Measurements from ENCODE around the gene PPP2R1B.

The PPP2R1B gene

DNA sequence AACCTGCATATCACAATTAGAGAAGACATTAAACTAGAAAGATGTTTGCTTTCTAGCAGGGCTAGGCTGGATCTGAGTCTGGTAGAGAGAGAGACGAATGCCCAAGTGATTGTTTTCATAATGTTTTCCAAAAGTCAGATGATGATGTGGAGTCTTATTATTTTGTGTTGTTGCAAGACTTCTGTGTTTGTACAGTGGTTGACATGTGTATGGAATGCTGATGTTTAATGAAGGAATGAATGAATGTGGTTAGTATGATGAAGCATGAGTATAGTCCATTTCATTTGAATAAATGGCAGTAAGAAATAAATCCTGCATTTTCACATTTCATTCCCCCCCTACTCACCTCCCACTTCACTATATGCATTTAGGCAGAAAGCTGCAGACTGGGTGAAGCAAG is 69.6 kb downstream of the PPP2R1B start:
- TF ChIP-seq, protein P1, sequence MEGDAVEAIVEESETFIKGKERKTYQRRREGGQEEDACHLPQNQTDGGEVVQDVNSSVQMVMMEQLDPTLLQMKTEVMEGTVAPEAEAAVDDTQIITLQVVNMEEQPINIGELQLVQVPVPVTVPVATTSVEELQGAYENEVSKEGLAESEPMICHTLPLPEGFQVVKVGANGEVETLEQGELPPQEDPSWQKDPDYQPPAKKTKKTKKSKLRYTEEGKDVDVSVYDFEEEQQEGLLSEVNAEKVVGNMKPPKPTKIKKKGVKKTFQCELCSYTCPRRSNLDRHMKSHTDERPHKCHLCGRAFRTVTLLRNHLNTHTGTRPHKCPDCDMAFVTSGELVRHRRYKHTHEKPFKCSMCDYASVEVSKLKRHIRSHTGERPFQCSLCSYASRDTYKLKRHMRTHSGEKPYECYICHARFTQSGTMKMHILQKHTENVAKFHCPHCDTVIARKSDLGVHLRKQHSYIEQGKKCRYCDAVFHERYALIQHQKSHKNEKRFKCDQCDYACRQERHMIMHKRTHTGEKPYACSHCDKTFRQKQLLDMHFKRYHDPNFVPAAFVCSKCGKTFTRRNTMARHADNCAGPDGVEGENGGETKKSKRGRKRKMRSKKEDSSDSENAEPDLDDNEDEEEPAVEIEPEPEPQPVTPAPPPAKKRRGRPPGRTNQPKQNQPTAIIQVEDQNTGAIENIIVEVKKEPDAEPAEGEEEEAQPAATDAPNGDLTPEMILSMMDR (IDR thresholded peaks at IDR 0.05; ENCODE audit: poor library complexity, severe bottlenecking): no peak
- Histone ChIP-seq H3K27me3 (ENCODE audit: insufficient read depth, poor library complexity, severe bottlenecking) (no peaks in the 10 kb centered on the region), H3K36me3 (ENCODE audit: low read depth) (0 out of 2 replicates have a peak, but pooled peaks cover 4% of the 10 kb centered on the region), H3K4me3 (ENCODE audit: severe bottlenecking) (no peak overlapping the region), H3K27ac (ENCODE audit: poor library complexity, severe bottlenecking) (no peak overlapping the region), H3K4me1 (ENCODE audit: insufficient read depth, poor library complexity, severe bottlenecking) (no peaks in the 10 kb centered on the region), H3K9me3 (ENCODE audit: severe bottlenecking) (no peaks in the 10 kb centered on the region)
- no peak for ATAC-seq (ENCODE audit: low read depth)
- DNase-seq (ENCODE audit: low spot score): no peak

DNA sequence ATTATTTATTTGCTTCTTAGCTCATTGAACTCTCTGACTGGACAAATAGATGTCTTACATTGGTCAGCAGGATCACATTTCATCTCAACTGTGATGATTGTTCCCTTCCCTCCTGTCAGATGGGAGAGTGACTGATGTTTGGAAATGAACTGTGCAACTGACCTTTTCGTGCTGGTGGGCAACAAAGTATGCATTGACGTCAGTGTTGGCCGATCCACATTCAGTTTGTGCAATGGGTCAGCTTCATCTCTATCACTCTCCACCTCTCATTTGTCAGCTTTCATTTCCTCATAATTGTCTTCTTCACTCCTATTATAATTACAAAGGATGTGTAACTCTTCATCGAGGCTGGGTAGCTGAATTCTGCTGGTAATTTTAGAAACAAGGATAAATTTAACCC is 71.3 kb downstream of the PPP2R1B start:
- DNase-seq (ENCODE audit: low spot score): no peak

DNA sequence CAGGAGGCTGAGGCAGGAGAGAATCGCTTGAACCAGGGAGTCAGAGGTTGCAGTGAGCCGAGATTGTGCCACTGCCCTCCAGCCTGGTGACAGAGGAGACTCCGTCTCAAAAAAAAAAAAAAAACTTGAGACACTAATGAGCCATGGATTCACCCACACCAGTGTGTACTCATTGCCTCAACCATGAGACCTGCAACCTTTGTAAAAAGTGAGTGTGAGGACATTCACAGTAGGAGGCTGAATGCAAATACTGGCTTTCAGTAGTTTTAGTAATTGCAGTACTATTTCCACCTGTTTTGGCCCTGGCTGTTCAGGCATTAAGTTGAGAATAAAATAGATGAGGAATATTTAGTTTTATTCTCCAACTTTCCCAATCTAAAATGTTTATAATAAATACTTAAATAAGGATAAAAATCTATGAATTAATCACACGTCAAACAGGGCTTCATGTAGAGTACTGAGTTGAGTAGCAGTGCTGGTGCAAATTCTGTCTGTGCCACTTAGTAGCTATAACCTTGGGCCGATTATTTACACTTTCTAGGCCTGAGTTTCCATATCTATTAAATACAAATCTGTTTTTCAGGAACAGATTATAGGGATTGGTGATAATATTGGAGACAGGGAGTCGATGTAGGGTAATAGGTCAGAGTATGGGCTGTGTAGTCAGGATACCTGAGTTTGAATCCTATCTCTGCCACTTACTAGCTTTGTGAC is 72.8 kb downstream of the PPP2R1B start:
- no peaks in the 10 kb centered on the region for H3K4me1 ChIP-seq (ENCODE audit: insufficient read depth, poor library complexity, severe bottlenecking)
- H3K4me3 ChIP-seq (ENCODE audit: severe bottlenecking): no peak overlapping the region
- H3K9me3 ChIP-seq (ENCODE audit: severe bottlenecking): no peaks in the 10 kb centered on the region
- no peak overlapping the region for H3K27ac ChIP-seq (ENCODE audit: poor library complexity, severe bottlenecking)
- no peak for ATAC-seq (ENCODE audit: low read depth)
- 0 out of 2 replicates have a peak, but pooled peaks cover 4% of the 10 kb centered on the region for H3K36me3 ChIP-seq (ENCODE audit: low read depth)
- no peaks in the 10 kb centered on the region for H3K27me3 ChIP-seq (ENCODE audit: insufficient read depth, poor library complexity, severe bottlenecking)
- TF ChIP-seq, protein P1 (IDR thresholded peaks at IDR 0.05; ENCODE audit: poor library complexity, severe bottlenecking): no peak
- no peak for DNase-seq (ENCODE audit: low spot score)

More for the DNA sequence above, 71.3 kb downstream of the PPP2R1B start:
- ATAC-seq (ENCODE audit: low read depth): no peak
- H3K4me1 ChIP-seq (ENCODE audit: insufficient read depth, poor library complexity, severe bottlenecking): no peaks in the 10 kb centered on the region
- no peaks in the 10 kb centered on the region for H3K27me3 ChIP-seq (ENCODE audit: insufficient read depth, poor library complexity, severe bottlenecking)
- TF ChIP-seq, protein P1 (IDR thresholded peaks at IDR 0.05; ENCODE audit: poor library complexity, severe bottlenecking): no peak
- no peaks in the 10 kb centered on the region for H3K9me3 ChIP-seq (ENCODE audit: severe bottlenecking)
- H3K27ac ChIP-seq (ENCODE audit: poor library complexity, severe bottlenecking): no peak overlapping the region
- H3K36me3 ChIP-seq (ENCODE audit: low read depth): no peaks in the 10 kb centered on the region
- no peak overlapping the region for H3K4me3 ChIP-seq (ENCODE audit: severe bottlenecking)

DNA sequence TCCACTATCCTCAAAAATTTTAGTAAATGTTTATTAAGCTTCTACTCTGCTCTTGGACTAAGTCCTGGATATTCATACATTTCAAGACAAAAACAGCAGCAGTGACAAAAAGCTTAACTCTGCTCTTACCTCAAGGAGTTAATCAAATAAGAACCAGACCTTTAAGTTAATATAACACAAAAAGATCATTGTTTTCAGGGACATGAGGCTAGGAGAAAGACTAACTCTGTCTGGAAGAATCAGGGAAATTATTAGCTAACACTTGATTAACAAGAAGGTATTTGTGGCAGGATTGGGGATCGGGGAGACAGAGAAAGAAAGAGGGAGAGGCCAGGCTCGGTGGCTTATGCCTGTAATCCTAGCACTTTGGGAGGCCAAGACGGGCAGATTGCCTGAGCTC is 74.4 kb downstream of the PPP2R1B start:
- TF ChIP-seq, protein P1 (IDR thresholded peaks at IDR 0.05; ENCODE audit: poor library complexity, severe bottlenecking): no peak
- 0 out of 2 replicates have a peak, but pooled peaks cover 10% of the 10 kb centered on the region for H3K36me3 ChIP-seq (ENCODE audit: low read depth)
- no peak overlapping the region for H3K4me3 ChIP-seq (ENCODE audit: severe bottlenecking)
- H3K27ac ChIP-seq (ENCODE audit: poor library complexity, severe bottlenecking): no peak overlapping the region
- H3K27me3 ChIP-seq (ENCODE audit: insufficient read depth, poor library complexity, severe bottlenecking): no peaks in the 10 kb centered on the region
- no peak for ATAC-seq (ENCODE audit: low read depth)
- no peaks in the 10 kb centered on the region for H3K4me1 ChIP-seq (ENCODE audit: insufficient read depth, poor library complexity, severe bottlenecking)
- no peak for DNase-seq (ENCODE audit: low spot score)
- H3K9me3 ChIP-seq (ENCODE audit: severe bottlenecking): no peaks in the 10 kb centered on the region

DNA sequence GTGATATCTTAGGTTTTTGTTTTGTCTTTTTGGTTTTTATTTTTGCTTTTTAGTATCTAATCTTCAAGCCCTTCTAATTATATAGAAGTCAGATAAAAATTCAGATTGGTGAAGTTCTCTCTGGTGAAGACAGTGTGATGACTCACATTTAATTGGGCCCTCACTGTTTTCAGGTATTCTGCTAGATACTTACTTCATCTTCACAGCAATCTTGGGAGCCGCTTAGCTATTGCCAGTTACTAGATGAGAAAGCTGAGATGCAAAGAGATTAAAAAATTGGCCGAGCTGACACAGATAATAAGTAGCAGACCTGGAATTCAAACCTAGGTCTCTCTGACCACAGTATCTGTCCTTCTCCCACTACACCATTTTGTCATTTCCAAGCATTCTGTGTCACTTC is 75.0 kb downstream of the PPP2R1B start:
- ATAC-seq (ENCODE audit: low read depth) (no peak), DNase-seq (ENCODE audit: low spot score) (no peak)
- 0 out of 2 replicates have a peak, but pooled peaks cover 10% of the 10 kb centered on the region for H3K36me3 ChIP-seq (ENCODE audit: low read depth)
- TF ChIP-seq, protein P1 (IDR thresholded peaks at IDR 0.05; ENCODE audit: poor library complexity, severe bottlenecking): no peak
- H3K27me3 ChIP-seq (ENCODE audit: insufficient read depth, poor library complexity, severe bottlenecking): no peaks in the 10 kb centered on the region
- no peaks in the 10 kb centered on the region for H3K9me3 ChIP-seq (ENCODE audit: severe bottlenecking)
- no peak overlapping the region for H3K27ac ChIP-seq (ENCODE audit: poor library complexity, severe bottlenecking)
- H3K4me3 ChIP-seq (ENCODE audit: severe bottlenecking): no peak overlapping the region
- no peaks in the 10 kb centered on the region for H3K4me1 ChIP-seq (ENCODE audit: insufficient read depth, poor library complexity, severe bottlenecking)
